HepG2 (cell line): Measurements from ENCODE around the gene SNF8.

ENCODE experiments used
- EED ChIP-seq: sonication (generic); formaldehyde crosslinking; IDR thresholded peaks from 2 replicates; pipeline ENCODE4 v1.5.0; 2020; ENCODE audit warnings: mild to moderate bottlenecking, missing genetic modification reagents
- EZH2 ChIP-seq: conservative IDR thresholded peaks from 2 replicates; pipeline ENCODE4 v1.6.1; 2012; ENCODE audit warnings: mild to moderate bottlenecking, low read depth, low read length, moderate library complexity
- HNF4G ChIP-seq, 2 experiments: sonication (generic) in 1 of 2; formaldehyde crosslinking in 1 of 2; IDR thresholded peaks; 2 replicates each; pipeline versions ENCODE4 v1.4.0 to v1.6.1; 2011 to 2020; ENCODE audit warnings: borderline replicate concordance in 2 of 2, low read depth in 2 of 2, mild to moderate bottlenecking in 2 of 2, low read length in 1 of 2, missing genetic modification reagents in 1 of 2, moderate library complexity in 1 of 2
- KLF6 ChIP-seq: IDR thresholded peaks from 2 replicates; pipeline ENCODE4 v1.8.0; 2016; ENCODE audit warnings: missing biosample characterization, missing genetic modification reagents
- MXI1 ChIP-seq: IDR thresholded peaks from 3 replicates; pipeline ENCODE4 v1.6.1; 2012; ENCODE audit warnings: low read depth, low read length, inconsistent platforms, borderline replicate concordance
- NR2F2 ChIP-seq: IDR thresholded peaks from 2 replicates; pipeline ENCODE4 v1.6.1; 2012; ENCODE audit warnings: low read depth, inconsistent platforms, borderline replicate concordance
- PLRG1 ChIP-seq: fragments of 450-650 bp; conservative IDR thresholded peaks from 2 replicates; pipeline ENCODE4 v1.6.1; 2016
- RARG ChIP-seq: sonication (generic); formaldehyde crosslinking; IDR thresholded peaks from 2 replicates; pipeline ENCODE4 v1.4.0; 2020; ENCODE audit warnings: low read depth, mild to moderate bottlenecking, missing genetic modification reagents
- ZNF496 ChIP-seq: sonication (generic); formaldehyde crosslinking; IDR thresholded peaks from 2 replicates; pipeline ENCODE4 v1.8.1; 2023; ENCODE audit warnings: mild to moderate bottlenecking, moderate library complexity, missing genetic modification reagents; ENCODE audit not compliant: insufficient replicate concordance
- TF ChIP-seq, protein P1 (sequence below): sonication (generic); formaldehyde crosslinking; IDR thresholded peaks from 2 replicates; pipeline ENCODE4 v1.5.1; 2020; ENCODE audit warnings: mild to moderate bottlenecking, missing genetic modification reagents, moderate library complexity
- TF ChIP-seq, protein P2 (sequence below): IDR thresholded peaks from 2 replicates; pipeline ENCODE4 v1.6.1; 2012; ENCODE audit warnings: low read length, improper control_type of control experiment
- TF ChIP-seq, protein P3 (sequence below): sonication (generic); formaldehyde crosslinking; conservative IDR thresholded peaks from 2 replicates; pipeline ENCODE4 v1.4.0; 2020; ENCODE audit warnings: missing genetic modification reagents
- TF ChIP-seq, protein P4 (sequence below): sonication (generic); formaldehyde crosslinking; IDR thresholded peaks from 2 replicates; pipeline ENCODE4 v1.4.0; 2020; ENCODE audit warnings: missing genetic modification reagents

DNA sequence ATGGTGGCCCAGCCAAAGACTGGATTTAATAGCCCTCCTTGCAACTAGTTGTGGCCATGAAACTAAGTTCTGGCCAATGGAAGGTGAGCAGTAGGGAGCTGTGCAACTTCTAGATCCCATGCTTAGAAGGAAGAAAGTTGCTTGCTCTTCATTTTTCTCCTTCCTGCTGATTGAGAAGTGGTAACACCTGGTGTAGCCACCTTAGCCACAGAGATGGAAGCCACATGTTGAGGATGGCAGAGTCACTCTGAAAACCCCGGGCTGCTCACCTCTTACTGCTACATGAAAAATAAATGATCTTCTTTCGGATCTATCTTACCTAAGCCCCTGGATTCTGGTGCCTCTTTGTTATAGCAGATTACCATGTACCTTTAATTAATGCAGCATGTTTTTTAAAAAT lies 62.4 kb downstream of the SNF8 start:
- TF ChIP-seq MXI1 (no peak), NR2F2 (no peak), ZNF496 (CRISPR knock-in tag) (no peak), EED (CRISPR knock-in tag) (no peak), KLF6 (CRISPR knock-in tag) (no peak), EZH2 (no peak), HNF4G (IDR thresholded peaks at IDR 0.05; ENCODE audit: borderline replicate concordance, low read depth, low read length) (no peak), HNF4G (CRISPR knock-in tag; IDR thresholded peaks at IDR 0.05; ENCODE audit: borderline replicate concordance, low read depth) (no peak), RARG (no peak), PLRG1 (no peak)
- TF ChIP-seq, protein P1, sequence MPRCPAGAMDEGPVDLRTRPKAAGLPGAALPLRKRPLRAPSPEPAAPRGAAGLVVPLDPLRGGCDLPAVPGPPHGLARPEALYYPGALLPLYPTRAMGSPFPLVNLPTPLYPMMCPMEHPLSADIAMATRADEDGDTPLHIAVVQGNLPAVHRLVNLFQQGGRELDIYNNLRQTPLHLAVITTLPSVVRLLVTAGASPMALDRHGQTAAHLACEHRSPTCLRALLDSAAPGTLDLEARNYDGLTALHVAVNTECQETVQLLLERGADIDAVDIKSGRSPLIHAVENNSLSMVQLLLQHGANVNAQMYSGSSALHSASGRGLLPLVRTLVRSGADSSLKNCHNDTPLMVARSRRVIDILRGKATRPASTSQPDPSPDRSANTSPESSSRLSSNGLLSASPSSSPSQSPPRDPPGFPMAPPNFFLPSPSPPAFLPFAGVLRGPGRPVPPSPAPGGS (CRISPR knock-in tag) = no peak
- TF ChIP-seq, protein P2, sequence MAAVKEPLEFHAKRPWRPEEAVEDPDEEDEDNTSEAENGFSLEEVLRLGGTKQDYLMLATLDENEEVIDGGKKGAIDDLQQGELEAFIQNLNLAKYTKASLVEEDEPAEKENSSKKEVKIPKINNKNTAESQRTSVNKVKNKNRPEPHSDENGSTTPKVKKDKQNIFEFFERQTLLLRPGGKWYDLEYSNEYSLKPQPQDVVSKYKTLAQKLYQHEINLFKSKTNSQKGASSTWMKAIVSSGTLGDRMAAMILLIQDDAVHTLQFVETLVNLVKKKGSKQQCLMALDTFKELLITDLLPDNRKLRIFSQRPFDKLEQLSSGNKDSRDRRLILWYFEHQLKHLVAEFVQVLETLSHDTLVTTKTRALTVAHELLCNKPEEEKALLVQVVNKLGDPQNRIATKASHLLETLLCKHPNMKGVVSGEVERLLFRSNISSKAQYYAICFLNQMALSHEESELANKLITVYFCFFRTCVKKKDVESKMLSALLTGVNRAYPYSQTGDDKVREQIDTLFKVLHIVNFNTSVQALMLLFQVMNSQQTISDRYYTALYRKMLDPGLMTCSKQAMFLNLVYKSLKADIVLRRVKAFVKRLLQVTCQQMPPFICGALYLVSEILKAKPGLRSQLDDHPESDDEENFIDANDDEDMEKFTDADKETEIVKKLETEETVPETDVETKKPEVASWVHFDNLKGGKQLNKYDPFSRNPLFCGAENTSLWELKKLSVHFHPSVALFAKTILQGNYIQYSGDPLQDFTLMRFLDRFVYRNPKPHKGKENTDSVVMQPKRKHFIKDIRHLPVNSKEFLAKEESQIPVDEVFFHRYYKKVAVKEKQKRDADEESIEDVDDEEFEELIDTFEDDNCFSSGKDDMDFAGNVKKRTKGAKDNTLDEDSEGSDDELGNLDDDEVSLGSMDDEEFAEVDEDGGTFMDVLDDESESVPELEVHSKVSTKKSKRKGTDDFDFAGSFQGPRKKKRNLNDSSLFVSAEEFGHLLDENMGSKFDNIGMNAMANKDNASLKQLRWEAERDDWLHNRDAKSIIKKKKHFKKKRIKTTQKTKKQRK = no peak
- TF ChIP-seq, protein P3, sequence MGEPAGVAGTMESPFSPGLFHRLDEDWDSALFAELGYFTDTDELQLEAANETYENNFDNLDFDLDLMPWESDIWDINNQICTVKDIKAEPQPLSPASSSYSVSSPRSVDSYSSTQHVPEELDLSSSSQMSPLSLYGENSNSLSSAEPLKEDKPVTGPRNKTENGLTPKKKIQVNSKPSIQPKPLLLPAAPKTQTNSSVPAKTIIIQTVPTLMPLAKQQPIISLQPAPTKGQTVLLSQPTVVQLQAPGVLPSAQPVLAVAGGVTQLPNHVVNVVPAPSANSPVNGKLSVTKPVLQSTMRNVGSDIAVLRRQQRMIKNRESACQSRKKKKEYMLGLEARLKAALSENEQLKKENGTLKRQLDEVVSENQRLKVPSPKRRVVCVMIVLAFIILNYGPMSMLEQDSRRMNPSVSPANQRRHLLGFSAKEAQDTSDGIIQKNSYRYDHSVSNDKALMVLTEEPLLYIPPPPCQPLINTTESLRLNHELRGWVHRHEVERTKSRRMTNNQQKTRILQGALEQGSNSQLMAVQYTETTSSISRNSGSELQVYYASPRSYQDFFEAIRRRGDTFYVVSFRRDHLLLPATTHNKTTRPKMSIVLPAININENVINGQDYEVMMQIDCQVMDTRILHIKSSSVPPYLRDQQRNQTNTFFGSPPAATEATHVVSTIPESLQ = no peak
- TF ChIP-seq, protein P4, sequence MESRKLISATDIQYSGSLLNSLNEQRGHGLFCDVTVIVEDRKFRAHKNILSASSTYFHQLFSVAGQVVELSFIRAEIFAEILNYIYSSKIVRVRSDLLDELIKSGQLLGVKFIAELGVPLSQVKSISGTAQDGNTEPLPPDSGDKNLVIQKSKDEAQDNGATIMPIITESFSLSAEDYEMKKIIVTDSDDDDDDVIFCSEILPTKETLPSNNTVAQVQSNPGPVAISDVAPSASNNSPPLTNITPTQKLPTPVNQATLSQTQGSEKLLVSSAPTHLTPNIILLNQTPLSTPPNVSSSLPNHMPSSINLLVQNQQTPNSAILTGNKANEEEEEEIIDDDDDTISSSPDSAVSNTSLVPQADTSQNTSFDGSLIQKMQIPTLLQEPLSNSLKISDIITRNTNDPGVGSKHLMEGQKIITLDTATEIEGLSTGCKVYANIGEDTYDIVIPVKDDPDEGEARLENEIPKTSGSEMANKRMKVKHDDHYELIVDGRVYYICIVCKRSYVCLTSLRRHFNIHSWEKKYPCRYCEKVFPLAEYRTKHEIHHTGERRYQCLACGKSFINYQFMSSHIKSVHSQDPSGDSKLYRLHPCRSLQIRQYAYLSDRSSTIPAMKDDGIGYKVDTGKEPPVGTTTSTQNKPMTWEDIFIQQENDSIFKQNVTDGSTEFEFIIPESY (CRISPR knock-in tag) = no peak
